CD8-positive, alpha-beta memory T cell (primary cell): ENCODE data around the gene CREB5. TPM values are rescaled to one million over a fixed set of nuclear protein-coding genes. Genes with fewer than 3 reads are reported as not detected.

ENCODE experiments used
- CTCF ChIA-PET: fragments of 350-600 bp; sonication (Branson Sonifier 250); formaldehyde crosslinking; loops from one replicate; lab custom pipeline; 2021; ENCODE audit warnings: antibody characterized with exemption; lab: Charles Lee
- POLR2A ChIA-PET: fragments of 350-600 bp; sonication (Branson Sonifier 250); formaldehyde crosslinking; loops from one replicate; lab custom pipeline; 2021; ENCODE audit warnings: antibody characterized with exemption; lab: Charles Lee
- DNase-seq, 5 donors: peaks; one replicate each; pipeline versions ENCODE4 v3.0.0 to v3.0.0-alpha.2; 2020 to 2022; ENCODE audit warnings: mixed read lengths in 1 of 5
- H3K27ac ChIP-seq: one replicate; pipeline ENCODE4 v1.7.0; 2013; ENCODE audit warnings: low read depth, mild to moderate bottlenecking, low read length, moderate library complexity
- H3K27me3 ChIP-seq: 2 replicates; pipeline ENCODE4 v1.7.0; 2013; ENCODE audit warnings: low read length, mild to moderate bottlenecking; ENCODE audit not compliant: insufficient read depth, poor library complexity, severe bottlenecking
- H3K36me3 ChIP-seq: 2 replicates; pipeline ENCODE4 v1.7.0; 2013; ENCODE audit warnings: mild to moderate bottlenecking, low read length, moderate library complexity; ENCODE audit not compliant: insufficient read depth
- H3K4me1 ChIP-seq: 2 replicates; pipeline ENCODE4 v1.7.0; 2013; ENCODE audit warnings: mild to moderate bottlenecking, low read length, moderate library complexity; ENCODE audit not compliant: insufficient read depth
- H3K4me3 ChIP-seq: 2 replicates; pipeline ENCODE4 v1.7.0; 2013; ENCODE audit warnings: mild to moderate bottlenecking, low read length
- H3K9me3 ChIP-seq: 2 replicates; pipeline ENCODE4 v1.7.0; 2013; ENCODE audit warnings: mild to moderate bottlenecking, low read length
- H3K27ac Mint-ChIP-seq, 8 donors: one replicate each; pipeline ENCODE4 v1.8.0; 2020 to 2021; ENCODE audit warnings: mixed read lengths in 8 of 8, mild to moderate bottlenecking in 6 of 8, inconsistent platforms in 3 of 8, moderate library complexity in 3 of 8
- H3K27me3 Mint-ChIP-seq, 2 donors: one replicate each; pipeline ENCODE4 v1.8.0; 2020 to 2021; ENCODE audit warnings: mixed read lengths in 2 of 2, mild to moderate bottlenecking in 1 of 2, moderate library complexity in 1 of 2
- H3K36me3 Mint-ChIP-seq, 3 donors: one replicate each; pipeline ENCODE4 v1.8.0; 2020 to 2021; ENCODE audit warnings: mixed read lengths in 3 of 3, inconsistent platforms in 1 of 3, mild to moderate bottlenecking in 1 of 3
- H3K4me1 Mint-ChIP-seq, 3 donors: one replicate each; pipeline ENCODE4 v1.8.0; 2020 to 2021; ENCODE audit warnings: mixed read lengths in 3 of 3, inconsistent platforms in 1 of 3, mild to moderate bottlenecking in 1 of 3
- H3K4me3 Mint-ChIP-seq, 7 donors: one replicate each; pipeline ENCODE4 v1.8.0; 2020 to 2021; ENCODE audit warnings: mixed read lengths in 7 of 7, mild to moderate bottlenecking in 6 of 7, moderate library complexity in 4 of 7, inconsistent platforms in 2 of 7
- H3K9me3 Mint-ChIP-seq, 5 donors: one replicate each; pipeline ENCODE4 v1.8.0; 2020 to 2022; ENCODE audit warnings: mixed read lengths in 5 of 5, mild to moderate bottlenecking in 3 of 5, moderate library complexity in 2 of 5, inconsistent platforms in 1 of 5
- polyA plus RNA-seq: library from polyadenylated mRNA; unstranded; fragments of 300-500 nt; fragmentation: Illumina TruSeq; gene quantifications from one replicate; pipeline ENCODE4 v1.2.3, GENCODE V29; 2021
- total RNA-seq, 2 experiments: library from RNA; stranded (reverse); gene quantifications; one replicate each; pipeline ENCODE4 v1.2.3, GENCODE V29; 2021

The CREB5 gene
- total and polyA plus RNA-seq, 3 experiments from 2014 or later = not detected

GRCh38 chr7:28847176-28847575 lies 434.9 kb downstream of the CREB5 start:
- no peaks in the 10 kb centered on the region for H3K36me3 Mint-ChIP-seq
- peaks cover 19 to 42% of the 10 kb centered on the region in 2 donors for H3K27me3 Mint-ChIP-seq
- no peak overlapping the region for H3K27ac Mint-ChIP-seq
- H3K27me3 ChIP-seq = no peaks in the 10 kb centered on the region
- H3K4me1 ChIP-seq = no peaks in the 10 kb centered on the region
- H3K4me1 Mint-ChIP-seq = no peaks in the 10 kb centered on the region
- no peak for DNase-seq
- POLR2A ChIA-PET = no interaction called here
- no peaks in the 10 kb centered on the region for H3K36me3 ChIP-seq
- no peaks in the 10 kb centered on the region for H3K9me3 Mint-ChIP-seq
- no peak overlapping the region for H3K27ac ChIP-seq
- no peak overlapping the region for H3K4me3 Mint-ChIP-seq
- CTCF ChIA-PET = no interaction called here
- no peak overlapping the region for H3K4me3 ChIP-seq
- no peaks in the 10 kb centered on the region for H3K9me3 ChIP-seq

GRCh38 chr7:28847681-28848080 lies 435.4 kb downstream of the CREB5 start:
- H3K36me3 ChIP-seq = no peaks in the 10 kb centered on the region
- no peaks in the 10 kb centered on the region for H3K4me1 ChIP-seq
- no peaks in the 10 kb centered on the region for H3K27me3 ChIP-seq
- Mint-ChIP-seq H3K9me3 (no peaks in the 10 kb centered on the region), H3K4me3 (no peak overlapping the region), H3K27me3 (peaks cover 21 to 40% of the 10 kb centered on the region in 2 donors), H3K36me3 (no peaks in the 10 kb centered on the region), H3K27ac (no peak overlapping the region), H3K4me1 (no peaks in the 10 kb centered on the region)
- no peak overlapping the region for H3K4me3 ChIP-seq
- H3K27ac ChIP-seq = no peak overlapping the region
- DNase-seq = no peak
- ChIA-PET CTCF (no interaction called here), POLR2A (no interaction called here)
- no peaks in the 10 kb centered on the region for H3K9me3 ChIP-seq

- no peak overlapping the region for H3K27ac Mint-ChIP-seq
- Histone ChIP-seq H3K27me3 (peaks cover 8% of the 10 kb centered on the region), H3K27ac (no peak overlapping the region), H3K4me1 (no peaks in the 10 kb centered on the region), H3K4me3 (no peak overlapping the region), H3K9me3 (no peaks in the 10 kb centered on the region), H3K36me3 (no peaks in the 10 kb centered on the region)
- CTCF ChIA-PET = no interaction called here
- DNase-seq = no peak
- POLR2A ChIA-PET = no interaction called here
- no peak overlapping the region for H3K4me3 Mint-ChIP-seq
- peaks cover 6 to 9% (median 6%) of the 10 kb centered on the region in 3 donors for H3K4me1 Mint-ChIP-seq
- H3K36me3 Mint-ChIP-seq = no peaks in the 10 kb centered on the region
- peaks cover 26 to 39% of the 10 kb centered on the region in 2 donors for H3K27me3 Mint-ChIP-seq
- no peaks in the 10 kb centered on the region for H3K9me3 Mint-ChIP-seq
Measured at GRCh38 chr7:28848906-28849305, 436.6 kb downstream of the CREB5 start.

- POLR2A ChIA-PET = no interaction called here
Measured at GRCh38 chr7:28850699-28851098, 438.4 kb downstream of the CREB5 start.

GRCh38 chr7:28853150-28853549 lies 440.8 kb downstream of the CREB5 start:
- H3K27me3 Mint-ChIP-seq = peaks cover 37 to 62% of the 10 kb centered on the region in 2 donors
- no peaks in the 10 kb centered on the region for H3K36me3 Mint-ChIP-seq
- no peaks in the 10 kb centered on the region for H3K9me3 Mint-ChIP-seq
- peaks cover 6 to 13% (median 11%) of the 10 kb centered on the region in 3 donors for H3K4me1 Mint-ChIP-seq
- CTCF ChIA-PET = no interaction called here
- H3K27ac Mint-ChIP-seq = no peak overlapping the region
- peak overlapping the region in 2 of 7 donors; percentile 38 to 39 for H3K4me3 Mint-ChIP-seq
- peaks cover 8% of the 10 kb centered on the region for H3K27me3 ChIP-seq
- no peaks in the 10 kb centered on the region for H3K4me1 ChIP-seq
- POLR2A ChIA-PET = no interaction called here
- no peaks in the 10 kb centered on the region for H3K36me3 ChIP-seq
- H3K9me3 ChIP-seq = no peaks in the 10 kb centered on the region
- no peak overlapping the region for H3K4me3 ChIP-seq
- H3K27ac ChIP-seq = no peak overlapping the region
- DNase-seq = no peak

More at GRCh38 chr7:28850699-28851098, 438.4 kb downstream of the CREB5 start:
- Mint-ChIP-seq H3K4me1 (peaks cover 6 to 13% (median 11%) of the 10 kb centered on the region in 3 donors), H3K27me3 (peaks cover 31 to 50% of the 10 kb centered on the region in 2 donors), H3K9me3 (no peaks in the 10 kb centered on the region), H3K4me3 (no peak overlapping the region), H3K27ac (no peak overlapping the region), H3K36me3 (no peaks in the 10 kb centered on the region)
- CTCF ChIA-PET = no interaction called here
- H3K4me1 ChIP-seq = no peaks in the 10 kb centered on the region
- H3K4me3 ChIP-seq = no peak overlapping the region
- H3K36me3 ChIP-seq = no peaks in the 10 kb centered on the region
- no peak overlapping the region for H3K27ac ChIP-seq
- no peak for DNase-seq
- no peaks in the 10 kb centered on the region for H3K9me3 ChIP-seq
- H3K27me3 ChIP-seq = peaks cover 8% of the 10 kb centered on the region

- Histone ChIP-seq H3K4me1 (no peaks in the 10 kb centered on the region), H3K4me3 (peak overlapping the region; percentile 36), H3K9me3 (no peaks in the 10 kb centered on the region), H3K27ac (no peak overlapping the region), H3K27me3 (peaks cover 8% of the 10 kb centered on the region), H3K36me3 (no peaks in the 10 kb centered on the region)
- DNase-seq = peak; percentile 9 to 66 (median 39)
- Mint-ChIP-seq H3K4me1 (peaks cover 6 to 13% (median 11%) of the 10 kb centered on the region in 3 donors), H3K9me3 (no peaks in the 10 kb centered on the region), H3K4me3 (peak overlapping the region in 6 of 7 donors; percentile 52 to 86 (median 75)), H3K27me3 (peaks cover 37 to 65% of the 10 kb centered on the region in 2 donors), H3K27ac (no peak overlapping the region), H3K36me3 (no peaks in the 10 kb centered on the region)
- CTCF ChIA-PET = no interaction called here
- POLR2A ChIA-PET = no interaction called here
Measured at GRCh38 chr7:28853834-28854749, 441.8 kb downstream of the CREB5 start.

GRCh38 chr7:28854750-28855074 lies 442.4 kb downstream of the CREB5 start:
- Histone ChIP-seq H3K27me3 (peaks cover 8% of the 10 kb centered on the region), H3K4me1 (no peaks in the 10 kb centered on the region), H3K4me3 (no peak overlapping the region), H3K9me3 (no peaks in the 10 kb centered on the region), H3K36me3 (no peaks in the 10 kb centered on the region), H3K27ac (no peak overlapping the region)
- Mint-ChIP-seq H3K4me1 (peaks cover 6 to 13% (median 11%) of the 10 kb centered on the region in 3 donors), H3K27ac (no peak overlapping the region), H3K4me3 (peak overlapping the region in 5 of 7 donors; percentile 35 to 77 (median 51)), H3K36me3 (no peaks in the 10 kb centered on the region), H3K9me3 (no peaks in the 10 kb centered on the region), H3K27me3 (peaks cover 38 to 67% of the 10 kb centered on the region in 2 donors)
- ChIA-PET CTCF (no interaction called here), POLR2A (no interaction called here)
- DNase-seq = no peak

GRCh38 chr7:28855538-28856217 lies 443.4 kb downstream of the CREB5 start:
- Histone ChIP-seq H3K4me1 (no peaks in the 10 kb centered on the region), H3K27ac (no peak overlapping the region), H3K9me3 (no peaks in the 10 kb centered on the region), H3K27me3 (peaks cover 8% of the 10 kb centered on the region), H3K36me3 (no peaks in the 10 kb centered on the region), H3K4me3 (no peak overlapping the region)
- Mint-ChIP-seq H3K36me3 (no peaks in the 10 kb centered on the region), H3K27me3 (peaks cover 38 to 74% of the 10 kb centered on the region in 2 donors), H3K27ac (no peak overlapping the region), H3K4me1 (peaks cover 6 to 13% (median 11%) of the 10 kb centered on the region in 3 donors), H3K4me3 (no peak overlapping the region), H3K9me3 (no peaks in the 10 kb centered on the region)
- POLR2A ChIA-PET = no interaction called here
- no peak for DNase-seq
- CTCF ChIA-PET = no interaction called here
